IPS DF 4.7 (cell line): ENCODE results near the gene TRMT2B.
A peak's percentile ranks its signal among the peaks of the same experiment; 100 is the strongest.
"Not testable (repeated sequence)": the region's sequence is repeated elsewhere in the genome, so short reads cannot be mapped to it uniquely, and the experiment has no call there.

ENCODE experiments used
- DNase-seq: peaks from one replicate; pipeline ENCODE4 v3.0.0-alpha.2; 2013; ENCODE audit warnings: low spot score; ENCODE audit errors: extremely low read depth

TRMT2B gene, protein sequence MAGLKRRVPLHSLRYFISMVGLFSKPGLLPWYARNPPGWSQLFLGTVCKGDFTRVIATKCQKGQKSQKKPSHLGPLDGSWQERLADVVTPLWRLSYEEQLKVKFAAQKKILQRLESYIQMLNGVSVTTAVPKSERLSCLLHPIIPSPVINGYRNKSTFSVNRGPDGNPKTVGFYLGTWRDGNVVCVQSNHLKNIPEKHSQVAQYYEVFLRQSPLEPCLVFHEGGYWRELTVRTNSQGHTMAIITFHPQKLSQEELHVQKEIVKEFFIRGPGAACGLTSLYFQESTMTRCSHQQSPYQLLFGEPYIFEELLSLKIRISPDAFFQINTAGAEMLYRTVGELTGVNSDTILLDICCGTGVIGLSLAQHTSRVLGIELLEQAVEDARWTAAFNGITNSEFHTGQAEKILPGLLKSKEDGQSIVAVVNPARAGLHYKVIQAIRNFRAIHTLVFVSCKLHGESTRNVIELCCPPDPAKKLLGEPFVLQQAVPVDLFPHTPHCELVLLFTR

DNA sequence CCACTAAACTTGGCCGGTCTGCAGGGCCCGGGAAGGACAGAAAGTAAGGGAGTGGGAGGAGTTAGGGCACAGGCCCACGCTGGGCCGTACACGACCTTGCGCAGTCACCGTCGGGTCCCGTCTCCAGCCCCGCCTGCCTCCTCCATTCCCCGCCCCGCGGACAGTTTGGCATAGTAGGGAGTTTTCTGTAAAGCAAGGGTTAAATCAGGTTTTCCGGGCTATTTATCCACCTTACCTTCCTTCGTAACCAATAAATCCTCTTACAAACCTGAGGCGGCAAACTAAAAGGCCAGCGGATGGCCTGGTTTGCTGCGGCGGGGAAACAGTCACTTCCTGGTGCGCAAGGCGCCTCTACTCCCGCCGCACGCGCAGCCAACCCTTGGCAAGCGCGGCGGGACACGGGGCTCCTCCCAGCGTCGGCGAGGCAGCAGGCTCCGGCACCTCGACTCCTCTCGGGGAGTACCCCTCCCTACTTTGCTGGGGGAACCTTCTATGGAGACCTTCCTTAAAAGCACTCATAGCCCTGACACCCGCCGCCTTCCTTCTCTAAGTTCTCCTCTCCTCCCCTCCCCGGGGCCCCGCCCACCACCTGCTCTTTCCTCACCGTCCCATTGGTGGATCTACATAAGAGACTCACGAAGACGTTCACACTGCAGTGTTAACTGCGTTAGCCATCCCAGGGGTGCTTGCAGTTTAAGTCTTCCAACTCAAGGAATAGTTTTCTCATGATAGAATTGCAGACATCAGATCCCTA is at the start of gene TRMT2B:
Gene TRMT2B (minus strand): TSS at position 563 of the 754 bp plus-strand sequence. CDS start 9,822 bp downstream, outside the sequence.
- no peak for DNase-seq

DNA sequence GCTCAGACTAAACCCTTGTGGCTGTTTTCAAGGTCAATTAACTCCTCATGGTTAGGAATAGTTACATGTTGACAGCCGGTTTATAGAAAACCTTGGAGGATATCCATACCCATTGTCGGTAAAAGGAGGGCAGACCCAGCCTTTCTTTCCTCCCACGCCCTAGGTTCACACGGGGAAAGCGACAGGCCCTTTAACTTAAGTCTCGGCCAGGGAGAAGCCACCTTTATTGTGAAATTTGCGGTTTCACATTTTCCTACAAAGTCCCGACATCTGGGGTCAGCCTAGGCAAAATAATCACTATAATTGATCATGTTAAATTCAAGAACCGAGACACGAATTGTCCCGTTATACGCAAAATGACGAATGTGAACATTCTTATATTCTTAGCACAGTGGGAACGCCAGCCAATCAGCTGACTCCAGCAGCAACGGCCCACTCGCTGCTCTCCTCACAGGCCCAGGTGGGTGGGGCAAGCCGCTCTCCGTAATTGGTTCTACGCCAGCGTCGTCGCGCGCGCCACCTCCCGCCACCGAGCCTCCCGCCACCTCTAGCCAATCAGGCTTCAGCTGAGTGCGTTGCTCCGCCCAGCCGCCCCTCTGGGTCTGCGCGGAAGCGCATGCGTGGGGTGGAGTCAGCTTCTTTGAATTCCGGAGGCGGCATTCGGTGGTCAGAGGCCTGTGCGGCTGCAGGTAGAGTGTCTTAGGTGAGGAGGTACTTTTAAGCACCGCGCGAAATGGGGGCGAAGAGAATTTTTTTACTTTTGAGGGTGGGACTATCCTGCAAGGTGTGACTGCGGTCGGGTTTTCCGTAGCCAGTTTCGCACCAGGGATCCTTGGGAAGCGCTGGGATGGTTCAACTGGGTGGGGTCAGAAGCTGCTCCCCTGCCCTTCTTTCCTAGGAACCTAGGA is 45.9 kb upstream of the TRMT2B start, which contains the start of gene CENPI:
Gene CENPI (plus strand): TSS at position 659 of the 908 bp plus-strand sequence. CDS start 2,867 bp downstream, outside the sequence.
- DNase-seq, result peak; percentile 36

DNA sequence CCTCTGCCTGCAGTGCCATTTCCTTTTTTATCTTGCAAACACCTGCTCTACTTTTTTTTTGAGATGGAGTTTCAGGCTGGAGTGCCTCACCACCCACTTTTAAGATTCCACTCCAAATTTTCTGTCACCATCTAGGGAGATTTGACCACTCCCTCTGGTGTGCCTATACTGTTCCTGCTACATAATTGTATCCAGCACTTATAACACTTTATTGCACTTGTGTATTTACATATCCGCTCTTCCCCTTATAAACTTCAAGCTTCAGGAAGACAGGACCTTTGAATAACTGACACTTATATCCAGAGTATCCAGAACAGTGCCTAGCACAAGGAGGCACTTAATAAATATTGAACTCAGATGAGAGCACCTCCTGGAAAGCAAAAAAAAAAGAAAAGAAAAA is 39.9 kb upstream of the TRMT2B start:
- DNase-seq, result no peak

DNA sequence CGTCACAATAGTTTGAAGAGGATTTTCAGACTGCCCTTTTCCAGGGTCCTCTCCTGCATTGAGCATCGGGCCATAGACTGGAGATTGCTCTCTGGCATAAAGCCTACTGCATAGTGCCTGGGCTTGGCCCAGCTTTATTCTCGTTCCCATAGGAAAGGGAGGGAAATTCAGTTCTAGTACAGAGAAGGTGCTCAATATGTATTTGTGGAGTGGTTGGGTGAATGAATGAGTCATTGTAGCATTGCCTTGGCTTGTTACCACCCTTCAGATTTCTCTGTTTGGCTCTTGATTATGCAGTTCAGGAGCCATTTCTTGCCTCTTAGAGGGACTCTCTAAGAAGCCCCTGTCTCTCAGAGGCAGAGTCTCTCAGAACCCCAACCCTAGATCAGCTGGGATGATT is 29.3 kb upstream of the TRMT2B start:
- DNase-seq, result no peak

DNA sequence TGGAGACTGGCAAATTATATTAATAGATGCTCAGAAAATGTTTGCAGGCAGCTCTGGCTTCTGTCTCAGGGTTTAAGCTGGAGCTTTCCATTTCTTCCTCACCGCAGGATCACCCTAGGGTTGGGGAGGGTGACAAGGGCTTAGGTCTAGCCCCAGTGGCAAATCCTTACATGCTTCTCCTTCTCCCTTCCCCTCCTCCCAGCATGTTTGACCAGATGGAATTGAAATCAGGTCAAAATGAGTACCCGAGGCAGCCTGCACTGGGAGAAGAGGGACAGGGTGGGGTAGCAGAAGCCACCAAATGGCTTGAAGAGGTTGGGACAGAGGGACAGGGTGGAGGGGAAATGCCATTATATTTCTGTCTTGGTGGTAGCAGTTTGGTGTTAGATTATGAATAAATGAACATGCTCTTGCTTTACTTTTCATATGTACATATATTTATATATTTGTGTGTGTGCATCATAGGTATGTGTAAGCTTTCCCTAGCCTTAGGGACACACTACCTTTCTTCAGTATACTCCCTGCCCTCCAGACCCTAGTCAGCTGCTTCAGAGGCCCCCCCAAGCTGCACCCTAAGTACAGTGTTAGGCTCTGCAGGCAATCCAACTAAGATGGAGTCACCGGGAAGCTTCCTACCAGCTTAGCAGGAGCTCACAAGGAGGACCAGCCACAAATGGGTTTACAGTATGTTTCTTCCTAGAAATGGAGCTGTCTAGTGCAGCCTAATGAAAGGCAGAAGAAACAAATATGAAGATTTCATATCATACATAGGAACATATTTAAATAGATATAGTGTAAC is 28.6 kb upstream of the TRMT2B start:
- DNase-seq, result no peak

DNA sequence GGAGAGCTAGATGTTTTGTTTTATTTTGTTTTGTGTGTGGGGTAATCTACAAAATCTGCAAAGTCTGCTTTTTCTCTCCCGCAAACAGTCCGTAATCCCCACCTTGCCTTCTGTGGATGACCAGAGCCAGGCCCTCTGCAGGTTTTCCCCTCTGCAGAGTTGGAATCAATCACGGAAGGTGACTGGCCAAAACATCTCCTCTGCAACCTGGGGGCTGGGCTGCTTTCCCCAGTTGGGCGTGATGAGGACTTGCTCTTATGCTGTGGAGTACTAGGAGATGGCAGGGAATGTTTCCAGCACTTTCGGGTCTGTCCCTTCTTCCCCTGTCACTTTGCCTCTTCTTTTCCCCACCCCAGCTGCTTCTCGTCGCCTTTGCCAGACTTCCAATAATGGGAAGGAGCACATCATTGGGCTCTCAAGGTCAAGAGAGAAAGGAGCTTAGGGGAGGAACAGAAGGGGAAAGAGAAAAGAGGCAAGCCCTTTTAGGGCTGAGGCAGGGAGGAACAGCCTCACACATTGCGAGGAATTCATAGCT is 27.9 kb upstream of the TRMT2B start:
- DNase-seq, result no peak

DNA sequence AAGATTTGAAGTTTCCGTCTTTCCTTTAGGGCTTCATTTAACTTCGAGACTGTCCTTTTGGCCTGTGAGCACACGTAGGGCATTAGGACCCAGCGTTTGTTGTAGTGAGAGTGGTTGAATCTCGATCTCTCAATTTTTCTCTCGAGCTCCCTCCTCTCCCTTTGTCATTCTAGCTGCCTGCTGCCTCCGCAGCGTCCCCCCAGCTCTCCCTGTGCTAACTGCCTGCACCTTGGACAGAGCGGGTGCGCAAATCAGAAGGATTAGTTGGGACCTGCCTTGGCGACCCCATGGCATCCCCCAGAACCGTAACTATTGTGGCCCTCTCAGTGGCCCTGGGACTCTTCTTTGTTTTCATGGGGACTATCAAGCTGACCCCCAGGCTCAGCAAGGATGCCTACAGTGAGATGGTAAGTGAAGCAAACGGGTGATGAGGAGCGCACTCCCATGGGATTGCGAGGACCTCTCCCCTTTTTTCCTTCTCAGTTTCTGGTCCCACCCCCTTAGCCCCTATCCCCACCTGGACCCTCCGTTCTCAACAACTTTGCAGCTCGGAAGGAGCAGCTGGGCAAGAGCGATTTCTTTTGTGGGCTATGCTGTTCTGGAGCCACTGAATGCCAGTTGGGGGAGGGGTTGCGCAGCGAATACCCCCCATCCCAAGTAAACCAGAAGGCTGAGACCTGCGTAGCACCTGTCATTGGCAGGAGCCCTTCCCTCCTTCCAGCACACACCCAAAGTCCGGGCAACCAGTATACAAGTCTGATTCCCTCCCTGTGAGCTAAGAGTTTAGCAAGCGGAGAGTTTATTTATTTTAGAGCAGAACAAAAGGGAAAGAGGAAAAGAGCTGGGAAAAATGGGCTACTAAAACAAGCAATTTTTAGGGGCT is 27.0 kb upstream of the TRMT2B start, which contains the start of gene TMEM35A:
Gene TMEM35A (plus strand): TSS at position 164 of the 883 bp plus-strand sequence. CDS start 124 bp downstream, at position 288.
- DNase-seq, result no peak

DNA sequence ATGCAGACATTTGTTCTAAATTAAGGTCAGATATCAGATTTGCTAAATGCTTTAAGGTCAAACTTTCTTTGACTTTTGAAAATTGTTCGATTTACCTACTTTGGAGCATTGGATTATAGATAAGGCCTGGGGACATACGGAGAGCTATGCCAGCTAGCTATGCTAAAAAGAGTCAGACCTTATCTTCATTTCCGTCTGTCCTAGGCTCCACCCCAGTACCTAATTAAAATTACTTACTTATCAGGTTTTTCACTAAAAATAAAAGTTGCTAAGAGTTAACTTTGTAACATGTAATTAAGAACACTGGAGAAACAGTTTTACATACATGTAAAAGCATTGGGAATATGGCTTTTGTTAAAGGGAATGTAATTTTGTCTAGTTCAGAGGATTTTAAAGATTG is 19.7 kb upstream of the TRMT2B start:
- no peak for DNase-seq

DNA sequence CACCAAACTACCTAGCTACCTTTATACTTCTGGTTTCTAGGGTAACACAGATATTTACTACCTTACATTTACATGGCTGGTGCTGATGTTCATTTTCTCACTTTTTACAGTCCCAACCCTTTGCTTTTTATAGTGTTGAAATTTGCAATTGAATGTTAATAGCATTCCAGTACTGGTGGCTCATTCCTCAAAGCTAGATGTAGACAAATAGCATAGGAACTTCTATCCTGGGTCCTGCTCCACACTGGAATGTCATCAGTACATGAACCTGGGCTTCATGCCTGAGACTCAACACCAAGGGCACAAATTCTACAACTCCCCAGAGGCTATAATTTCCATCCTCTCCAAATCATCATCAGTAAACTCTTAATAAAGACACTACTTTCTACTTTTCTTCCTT is 10.3 kb upstream of the TRMT2B start:
- no peak for DNase-seq

DNA sequence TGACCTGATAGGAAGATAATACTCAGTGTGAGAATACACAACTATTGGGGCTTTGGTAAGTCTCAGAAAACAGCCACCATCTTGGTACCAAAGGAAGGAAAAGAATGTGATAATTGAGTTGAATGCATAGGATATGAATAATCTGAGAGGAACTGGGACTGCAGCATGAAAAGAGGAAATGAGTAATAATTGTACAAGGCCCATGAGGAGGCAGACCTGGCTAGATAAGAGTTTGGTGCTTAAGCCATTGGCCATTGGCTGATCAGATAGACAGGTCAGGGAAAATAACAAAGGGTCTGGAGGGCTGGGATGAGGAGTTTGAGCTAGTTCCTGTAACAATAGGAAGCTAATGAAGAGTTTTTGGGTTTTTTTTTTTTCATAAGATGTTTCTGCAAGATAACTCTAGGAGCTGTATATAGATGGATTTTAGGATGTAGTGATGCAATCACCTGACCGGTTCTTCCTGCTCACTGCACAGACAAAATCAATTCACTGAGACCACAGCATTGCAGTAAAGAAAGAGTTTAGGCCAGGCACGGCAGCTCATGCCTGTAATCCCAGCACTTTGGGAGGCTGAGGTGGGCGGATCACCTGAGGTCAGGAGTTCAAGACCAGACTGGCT is 5.3 kb upstream of the TRMT2B start:
- DNase-seq, result no peak

DNA sequence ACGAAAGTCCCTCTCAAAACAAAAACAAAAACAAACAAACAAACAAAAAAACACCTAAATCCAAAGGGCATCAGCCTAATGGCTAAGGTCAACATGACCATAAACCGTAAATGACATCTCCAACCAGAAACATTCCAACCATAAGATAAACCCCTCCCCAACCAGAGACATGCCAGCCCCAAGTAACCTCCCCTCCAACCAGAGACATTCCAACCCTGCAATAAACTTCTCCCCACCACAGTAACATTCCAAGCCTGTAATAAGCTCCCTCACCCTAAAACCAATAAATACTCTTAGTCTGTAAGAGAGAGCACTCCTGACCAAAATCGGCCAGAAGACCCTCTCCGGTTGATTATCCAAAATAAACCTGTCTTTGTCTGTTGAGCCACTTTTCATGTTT is 4.6 kb upstream of the TRMT2B start:
- DNase-seq, result not testable (repeated sequence)

DNA sequence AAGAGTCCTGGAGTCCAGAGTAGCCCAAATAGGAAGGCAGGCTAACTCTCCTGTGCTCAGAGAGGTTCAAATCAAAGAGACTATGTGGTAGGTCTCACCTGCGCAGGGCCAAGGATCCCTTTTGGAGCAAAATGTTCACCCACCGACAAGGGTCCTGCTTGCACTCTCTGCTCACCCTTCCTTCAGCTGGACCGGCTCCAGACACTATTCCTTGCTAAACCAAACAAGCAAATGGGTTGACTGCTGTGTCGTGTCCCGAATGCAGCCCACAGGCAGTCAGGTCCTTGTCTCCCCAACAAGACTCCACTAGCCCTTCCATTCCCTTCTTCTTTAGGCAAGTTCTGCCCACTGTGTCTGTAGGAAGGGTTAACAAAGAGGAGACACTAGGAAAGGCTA is 760 bp downstream of the TRMT2B start:
- DNase-seq, result no peak

DNA sequence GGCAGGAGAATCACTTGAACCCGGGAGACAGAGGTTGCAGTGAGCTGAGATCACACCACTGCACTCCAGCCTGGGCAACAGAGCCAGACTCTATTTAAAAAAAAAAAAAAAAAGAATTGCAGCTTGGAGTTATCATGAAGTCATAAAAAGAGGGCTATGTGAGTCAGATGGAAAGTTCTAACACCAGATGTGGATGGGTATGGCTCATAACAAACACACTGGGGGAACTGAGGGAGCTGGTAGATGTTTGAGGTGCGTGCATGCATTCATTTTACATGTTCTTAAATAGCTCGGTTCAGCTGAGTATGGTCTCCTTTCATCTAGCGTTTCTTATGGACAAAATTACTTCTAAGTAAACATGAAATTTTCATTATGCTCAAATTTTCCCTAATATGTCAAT is 11.7 kb downstream of the TRMT2B start:
- DNase-seq, result no peak

DNA sequence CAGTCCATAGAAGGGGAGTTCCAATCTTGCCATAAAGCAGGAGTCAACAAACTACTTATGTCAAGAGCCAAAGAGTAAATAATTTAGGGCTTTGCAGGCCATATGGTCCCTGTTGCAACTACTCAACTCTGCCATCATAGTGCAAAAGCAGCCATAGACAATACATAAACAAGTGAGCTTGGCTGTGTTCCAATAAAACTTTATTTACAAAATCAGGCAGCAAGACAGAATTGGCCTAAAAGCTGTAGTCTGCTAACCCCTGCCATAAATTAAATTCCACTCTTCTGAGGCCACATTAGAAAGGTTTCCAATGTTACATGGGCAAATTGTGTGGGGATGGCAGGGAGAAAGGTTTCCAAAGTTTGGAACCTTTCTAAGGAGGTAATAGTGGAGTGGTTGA is 14.7 kb downstream of the TRMT2B start:
- DNase-seq, result no peak

DNA sequence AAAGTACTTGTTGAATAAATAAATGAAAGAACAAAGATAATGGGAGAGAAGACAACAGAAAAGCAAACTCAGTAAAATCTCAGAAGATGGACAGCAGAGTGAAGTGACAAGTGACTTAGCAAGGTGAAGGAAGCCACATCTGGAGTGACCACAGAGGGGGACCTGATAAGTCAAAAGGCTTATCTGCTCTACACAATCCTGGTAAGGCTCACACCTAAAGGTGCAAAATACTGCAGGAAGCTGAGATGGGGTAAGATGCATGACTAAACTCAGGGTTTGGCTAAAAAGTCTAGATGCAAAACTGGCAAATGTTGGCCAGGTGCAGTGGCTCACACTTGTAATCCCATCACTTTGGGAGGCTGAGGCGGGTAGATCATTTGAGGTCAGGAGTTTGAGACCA is 22.2 kb downstream of the TRMT2B start:
- DNase-seq, result no peak

DNA sequence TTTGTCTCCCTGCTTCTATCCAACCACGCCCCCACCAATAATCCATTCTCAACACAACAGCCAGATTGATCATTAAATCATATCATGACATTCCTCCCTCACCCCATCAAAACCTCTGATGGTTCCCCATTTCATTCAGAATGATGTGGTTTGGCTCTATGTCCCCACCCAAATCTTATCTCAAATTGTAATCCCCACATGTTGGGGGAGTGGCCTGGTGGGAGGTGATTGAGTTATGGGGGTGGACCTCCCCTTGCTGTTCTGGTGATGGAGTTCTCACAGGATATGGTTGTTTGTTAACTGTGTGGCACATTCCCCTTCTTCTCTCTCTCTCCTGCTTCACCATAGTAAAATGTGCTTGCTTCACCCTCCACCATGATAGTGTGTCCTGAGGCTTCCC is 23.3 kb downstream of the TRMT2B start:
- DNase-seq, result no peak

DNA sequence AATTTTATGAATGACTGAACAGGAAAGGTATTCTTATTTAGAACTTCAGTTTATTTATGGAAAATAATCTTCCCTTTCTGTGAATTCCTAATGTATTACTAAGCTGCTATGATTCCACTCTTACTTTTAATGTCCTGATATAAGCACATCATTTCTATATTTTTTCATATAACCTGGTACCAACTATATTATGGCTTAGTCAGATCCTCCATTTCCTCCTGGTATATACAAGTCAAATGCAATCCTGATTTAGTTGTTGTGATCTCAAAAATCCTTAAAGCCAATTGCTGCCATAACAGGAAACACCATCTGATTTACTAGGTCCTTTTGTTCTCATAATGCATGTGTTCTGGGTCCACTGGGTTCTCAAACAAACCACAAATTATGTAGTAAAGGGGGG is 26.8 kb downstream of the TRMT2B start:
- no peak for DNase-seq

DNA sequence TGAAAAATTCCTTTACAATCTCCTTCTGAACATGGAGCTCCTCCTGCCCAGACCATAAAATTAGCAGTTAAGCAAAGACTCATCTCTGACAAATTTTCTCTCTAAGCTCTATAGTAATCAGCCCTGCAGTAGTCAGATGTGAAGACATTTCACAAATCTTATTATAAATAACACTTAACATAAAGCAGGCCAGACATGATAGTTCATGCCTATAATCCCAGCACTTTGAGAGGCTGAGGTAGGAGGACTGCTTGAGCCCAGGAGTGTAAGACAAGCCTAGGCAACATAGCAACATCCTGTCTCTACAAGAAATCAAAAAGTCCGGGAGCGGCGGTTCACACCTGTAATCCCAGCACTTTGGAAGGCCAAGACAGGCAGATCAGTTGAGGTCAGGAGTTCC is 29.9 kb downstream of the TRMT2B start:
- no peak for DNase-seq

DNA sequence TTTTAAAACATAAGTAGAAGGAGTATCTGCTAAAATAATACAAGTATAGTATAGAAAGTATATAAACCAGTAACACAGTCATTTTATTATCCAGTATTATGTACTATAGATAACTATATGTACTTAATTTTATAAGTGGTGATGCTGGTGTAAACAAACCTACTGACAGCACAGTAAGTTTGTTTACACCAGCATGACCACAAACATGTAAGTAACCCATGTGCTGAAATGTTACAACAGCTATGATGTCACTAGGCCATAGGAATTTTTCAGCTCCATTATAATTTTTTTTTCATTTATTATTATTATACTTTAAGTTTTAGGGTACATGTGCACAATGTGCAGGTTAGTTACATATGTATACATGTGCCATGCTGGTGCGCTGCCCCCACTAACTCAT is 39.9 kb downstream of the TRMT2B start:
- not testable (repeated sequence) for DNase-seq
